ENCODE measurements around the gene SRPK1.
A peak's percentile ranks its signal among the peaks of the same experiment; 100 is the strongest.

SRPK1 gene

GRCh38 chr6:35804996-35805736 lies 115.7 kb downstream of the SRPK1 start, which contains the start of gene LHFPL5:
Gene LHFPL5, plus strand, starts transcription at chr6:35805352. Its CDS starts 319 bp downstream, at chr6:35805671.
- Histone ChIP-seq H3K27me3 (no peaks in the 10 kb centered on the region; a peak in 1 of 22 replicates), H3K9me3 (replicated peaks in 1 of 11) (no peaks in the 10 kb centered on the region), H3K27ac (no peak within 1 kb of the TSS), H3K4me3 (peak within 1 kb of the TSS in 7 of 10 experiments; percentile 21 to 61 (median 33); a peak in 8 of 20 replicates), H3K36me3 (no peaks in the 10 kb centered on the region), H4K20me1 (peaks cover 0 to 9% (median 0%) of the 10 kb centered on the region in 11 experiments; a peak in 1 of 22 replicates), H3K4me1 (peaks cover 0 to 11% (median 4%) of the 10 kb centered on the region in 10 experiments; a peak in 9 of 20 replicates), H3K4me2 (peak within 1 kb of the TSS; percentile 47 to 86 (median 65); a peak in 21 of 22 replicates), H3K9ac (no peak within 1 kb of the TSS)
- TF ChIP-seq Cebpa-rat (IDR thresholded peaks at IDR 0.05), result no peak

DNA sequence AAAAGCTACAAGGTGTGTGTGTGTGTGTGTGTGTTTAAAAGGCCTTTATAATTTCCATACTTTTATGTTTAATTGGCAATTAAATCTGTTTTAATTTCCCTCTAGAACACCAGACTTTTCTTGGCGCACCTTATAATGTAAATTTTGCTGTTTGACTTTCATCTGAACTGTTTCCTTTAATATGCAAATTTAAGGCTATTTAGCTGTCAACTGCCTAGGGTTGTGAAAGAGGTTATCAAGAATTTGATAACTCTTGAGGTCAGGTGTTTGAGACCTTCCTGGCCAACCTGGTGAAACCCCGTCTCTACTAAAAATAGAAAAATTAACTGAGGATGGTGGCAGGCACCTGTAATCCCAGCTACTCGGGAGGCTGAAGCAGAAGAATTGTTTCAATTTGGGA lies 119.8 kb downstream of the SRPK1 start:
- Histone ChIP-seq H3K9me3 (replicated peaks in 1 of 11) (no peaks in the 10 kb centered on the region), H3K4me1 (peaks cover 0 to 17% (median 2%) of the 10 kb centered on the region in 10 experiments; a peak in 6 of 20 replicates), H3K27ac (no peak overlapping the region), H3K4me3 (no peak overlapping the region), H4K20me1 (peaks cover 0 to 6% (median 0%) of the 10 kb centered on the region in 11 experiments; a peak in 2 of 22 replicates), H3K9ac (no peak overlapping the region), H3K4me2 (no peak overlapping the region), H3K36me3 (no peaks in the 10 kb centered on the region), H3K27me3 (no peaks in the 10 kb centered on the region; a peak in 1 of 22 replicates)
- TF ChIP-seq Cebpa-rat (IDR thresholded peaks at IDR 0.05), result no peak

GRCh38 chr6:35798706-35799105 lies 122.2 kb downstream of the SRPK1 start:
- H4K20me1 ChIP-seq, result no peaks in the 10 kb centered on the region; a peak in 2 of 22 replicates
- no peak overlapping the region for H3K9ac ChIP-seq
- no peak overlapping the region for H3K4me2 ChIP-seq
- no peaks in the 10 kb centered on the region for H3K36me3 ChIP-seq
- H3K4me3 ChIP-seq, result no peak overlapping the region
- no peaks in the 10 kb centered on the region for H3K9me3 ChIP-seq (replicated peaks in 1 of 11)
- H3K27me3 ChIP-seq, result no peaks in the 10 kb centered on the region
- no peak overlapping the region for H3K27ac ChIP-seq
- no peak for TF ChIP-seq Cebpa-rat (IDR thresholded peaks at IDR 0.05)
- H3K4me1 ChIP-seq, result peaks cover 0 to 10% (median 0%) of the 10 kb centered on the region in 10 experiments; a peak in 2 of 20 replicates

DNA sequence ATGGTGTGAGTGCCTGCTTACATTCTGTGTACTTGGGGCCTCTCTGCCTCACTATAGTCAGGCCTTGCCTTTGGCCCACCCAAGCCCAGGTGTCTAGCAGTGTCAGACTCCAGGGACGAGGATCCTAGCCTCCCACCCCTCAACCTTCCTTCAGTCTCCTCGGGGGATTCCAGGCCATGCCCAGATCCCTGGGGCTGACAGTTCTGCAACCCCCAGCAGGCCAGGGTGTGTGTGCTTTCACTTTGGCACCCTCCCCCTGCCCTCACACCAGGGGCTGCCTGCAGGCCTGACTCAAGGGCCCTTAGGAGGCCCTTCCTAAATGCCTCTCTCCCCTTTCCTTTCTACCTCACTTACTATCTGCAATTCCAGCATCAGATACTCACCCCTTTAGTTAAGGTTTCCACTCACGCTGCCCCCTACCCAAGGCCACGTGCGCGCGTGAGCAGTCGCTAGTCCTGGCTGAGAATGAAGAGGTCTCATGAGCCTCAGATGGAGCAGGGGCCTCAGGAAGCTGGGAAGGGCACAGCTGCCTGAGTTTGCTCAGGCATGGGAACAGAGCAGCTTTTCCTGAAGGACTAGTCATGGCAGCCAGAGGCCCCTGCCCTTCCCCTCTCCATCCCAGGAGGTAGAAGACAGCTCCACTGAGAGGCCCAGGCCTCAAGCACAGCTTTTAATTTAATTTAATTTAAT lies 122.9 kb downstream of the SRPK1 start:
- peaks cover 0 to 10% (median 0%) of the 10 kb centered on the region in 10 experiments; a peak in 2 of 20 replicates for H3K4me1 ChIP-seq
- H3K27ac ChIP-seq, result no peak overlapping the region
- H3K4me2 ChIP-seq, result 0 out of 22 replicates have a peak overlapping the region, but pooled peaks of 1 of the 11 experiments have one; percentile 0
- no peak overlapping the region for H3K9ac ChIP-seq
- H3K4me3 ChIP-seq, result no peak overlapping the region
- H4K20me1 ChIP-seq, result no peaks in the 10 kb centered on the region; a peak in 2 of 22 replicates
- no peaks in the 10 kb centered on the region for H3K36me3 ChIP-seq
- no peaks in the 10 kb centered on the region for H3K9me3 ChIP-seq (replicated peaks in 1 of 11)
- H3K27me3 ChIP-seq, result no peaks in the 10 kb centered on the region
- no peak for TF ChIP-seq Cebpa-rat (IDR thresholded peaks at IDR 0.05)

GRCh38 chr6:35796236-35796635 lies 124.7 kb downstream of the SRPK1 start:
- H4K20me1 ChIP-seq, result peaks cover 0 to 4% (median 0%) of the 10 kb centered on the region in 11 experiments; a peak in 2 of 22 replicates
- H3K36me3 ChIP-seq, result no peaks in the 10 kb centered on the region
- no peak overlapping the region for H3K27ac ChIP-seq
- no peak overlapping the region for H3K4me2 ChIP-seq
- H3K9ac ChIP-seq, result no peak overlapping the region
- no peak overlapping the region for H3K4me3 ChIP-seq
- H3K9me3 ChIP-seq (replicated peaks in 1 of 11), result no peaks in the 10 kb centered on the region
- TF ChIP-seq Cebpa-rat (IDR thresholded peaks at IDR 0.05), result no peak
- peaks cover 0 to 10% (median 0%) of the 10 kb centered on the region in 10 experiments; a peak in 2 of 20 replicates for H3K4me1 ChIP-seq
- H3K27me3 ChIP-seq, result no peaks in the 10 kb centered on the region

- no peak for TF ChIP-seq Cebpa-rat (IDR thresholded peaks at IDR 0.05)
- Histone ChIP-seq H4K20me1 (peaks cover 0 to 4% (median 0%) of the 10 kb centered on the region in 11 experiments; a peak in 2 of 22 replicates), H3K27me3 (no peaks in the 10 kb centered on the region), H3K27ac (no peak overlapping the region), H3K9me3 (replicated peaks in 1 of 11) (no peaks in the 10 kb centered on the region), H3K4me1 (peaks cover 0 to 10% (median 0%) of the 10 kb centered on the region in 10 experiments; a peak in 2 of 20 replicates), H3K4me2 (no peak overlapping the region), H3K4me3 (no peak overlapping the region), H3K36me3 (no peaks in the 10 kb centered on the region), H3K9ac (no peak overlapping the region)
Measured at GRCh38 chr6:35795453-35796071, 125.3 kb downstream of the SRPK1 start.

GRCh38 chr6:35794536-35795452 lies 126.1 kb downstream of the SRPK1 start:
- Histone ChIP-seq H3K4me1 (peaks cover 0 to 10% (median 0%) of the 10 kb centered on the region in 10 experiments; a peak in 2 of 20 replicates), H3K9me3 (replicated peaks in 1 of 11) (no peaks in the 10 kb centered on the region), H3K36me3 (no peaks in the 10 kb centered on the region), H3K27me3 (no peaks in the 10 kb centered on the region), H3K4me3 (no peak overlapping the region), H3K27ac (no peak overlapping the region), H3K9ac (no peak overlapping the region), H4K20me1 (peaks cover 0 to 4% (median 0%) of the 10 kb centered on the region in 11 experiments; a peak in 2 of 22 replicates), H3K4me2 (no peak overlapping the region)
- no peak; a peak in 1 of 22 replicates for TF ChIP-seq Cebpa-rat (IDR thresholded peaks at IDR 0.05)

DNA sequence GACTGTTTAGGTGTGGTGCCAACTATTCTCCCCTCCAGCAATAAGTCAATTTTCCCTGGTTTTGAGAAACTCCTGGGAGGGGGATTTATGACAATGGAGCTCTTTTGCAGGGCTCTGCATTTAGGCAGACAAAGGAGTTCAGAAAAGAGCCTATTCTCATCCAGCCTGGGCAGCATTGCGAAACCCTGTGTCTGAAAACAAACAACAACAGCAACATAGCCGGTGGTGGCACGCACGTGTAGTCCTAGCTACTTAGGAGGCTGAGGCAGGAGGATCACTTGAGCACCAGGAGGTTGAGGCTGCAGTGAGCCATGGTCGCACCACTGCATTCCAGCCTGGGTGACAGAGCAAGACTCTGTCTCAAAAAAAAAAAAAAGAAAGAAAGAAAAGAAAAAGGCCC lies 130.2 kb downstream of the SRPK1 start:
- H3K27me3 ChIP-seq, result peaks cover 0 to 16% (median 11%) of the 10 kb centered on the region in 11 experiments; a peak in 9 of 22 replicates
- peak in 8 of 11 experiments; percentile 44 to 90 (median 65); a peak in 13 of 22 replicates for TF ChIP-seq Cebpa-rat (IDR thresholded peaks at IDR 0.05)

More for the DNA sequence above, 130.2 kb downstream of the SRPK1 start:
- no peaks in the 10 kb centered on the region for H3K4me1 ChIP-seq
- no peak overlapping the region for H3K27ac ChIP-seq
- no peaks in the 10 kb centered on the region for H3K9me3 ChIP-seq (replicated peaks in 1 of 11)
- no peak overlapping the region for H3K4me2 ChIP-seq
- no peaks in the 10 kb centered on the region for H3K36me3 ChIP-seq
- H3K9ac ChIP-seq, result no peak overlapping the region
- no peak overlapping the region for H3K4me3 ChIP-seq
- H4K20me1 ChIP-seq, result peaks cover 0 to 4% (median 0%) of the 10 kb centered on the region in 11 experiments; a peak in 1 of 22 replicates
